ENCODE results near the gene FPR2.
"Not testable (repeated sequence)": the region's sequence is repeated elsewhere in the genome, so short reads cannot be mapped to it uniquely, and the experiment has no call there.

Gene FPR2

DNA sequence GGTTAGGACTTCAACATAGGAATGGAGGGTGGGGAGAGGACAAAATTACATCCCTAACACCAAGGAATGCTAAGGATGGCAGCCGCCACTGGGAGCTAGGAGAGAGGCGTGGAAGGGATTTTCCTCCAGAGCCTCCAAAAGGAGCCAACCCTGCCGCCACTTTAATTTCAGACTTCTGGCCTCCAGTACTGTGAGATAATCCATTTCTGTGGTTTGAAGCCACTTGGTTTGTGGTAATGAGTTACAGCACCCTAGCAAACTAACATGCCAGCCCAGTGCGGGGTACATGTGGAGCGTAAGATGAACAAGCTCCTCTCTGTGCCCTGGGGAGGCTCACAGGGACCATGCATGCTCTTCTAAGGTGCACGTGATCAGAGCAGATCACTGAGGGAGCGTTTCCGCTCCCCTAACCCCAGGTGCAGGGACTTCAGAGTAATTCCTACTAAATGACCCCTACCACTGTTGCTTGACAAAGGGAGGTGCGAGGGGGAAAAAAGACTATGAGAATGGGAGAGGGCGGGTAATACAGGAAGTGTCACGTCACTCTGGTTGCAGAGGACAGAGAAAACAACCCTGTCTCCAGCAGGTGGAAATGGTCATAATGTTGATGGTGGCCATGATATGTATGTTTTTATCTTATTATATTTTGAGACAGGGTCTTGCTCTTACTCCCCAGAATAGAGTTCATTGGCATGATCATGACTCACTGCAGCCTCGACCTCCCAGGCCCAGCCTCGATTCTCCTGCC lies 21.3 kb upstream of the FPR2 start:
- DNase-seq (ENCODE audit: low read depth), result no peak

DNA sequence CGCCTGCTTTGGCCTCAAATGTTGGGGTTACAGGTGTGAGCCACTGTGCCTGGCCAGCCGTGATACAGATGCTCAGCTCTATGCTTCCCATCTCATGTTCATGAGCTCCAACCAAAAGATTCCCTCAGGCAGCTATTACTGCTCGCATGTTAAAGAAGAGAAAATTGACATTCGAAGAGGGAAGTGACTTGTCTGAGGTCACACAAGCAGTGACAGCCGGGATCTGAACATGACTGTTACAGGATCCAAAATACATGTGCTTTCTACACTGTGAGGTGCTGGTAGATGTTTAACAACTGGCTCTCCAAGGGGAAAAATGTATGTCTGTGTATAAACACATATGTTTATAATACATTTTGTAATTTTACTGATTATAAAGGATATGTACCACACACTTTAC lies 20.6 kb upstream of the FPR2 start:
- DNase-seq (ENCODE audit: low read depth), result no peak

DNA sequence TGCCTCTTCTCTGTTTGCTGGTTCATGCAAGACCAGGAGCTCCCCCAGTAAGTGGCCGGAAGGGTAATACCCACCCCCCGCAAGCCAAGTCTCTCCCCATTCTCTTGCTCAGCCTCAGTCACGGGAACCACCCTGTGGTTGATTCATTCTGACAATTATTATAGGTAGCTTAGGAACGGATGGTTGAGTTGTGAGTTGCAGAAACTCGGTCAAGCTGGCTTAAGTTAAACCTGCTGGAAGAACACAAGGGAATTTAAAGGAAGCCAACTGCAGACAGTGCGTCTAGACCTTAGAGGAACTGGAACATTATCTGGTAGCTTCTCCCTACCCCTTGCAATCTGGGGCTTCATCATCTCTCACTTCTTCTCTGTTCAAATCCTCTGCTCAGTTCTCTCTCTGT lies 18.2 kb upstream of the FPR2 start:
- no peak for DNase-seq (ENCODE audit: low read depth)

DNA sequence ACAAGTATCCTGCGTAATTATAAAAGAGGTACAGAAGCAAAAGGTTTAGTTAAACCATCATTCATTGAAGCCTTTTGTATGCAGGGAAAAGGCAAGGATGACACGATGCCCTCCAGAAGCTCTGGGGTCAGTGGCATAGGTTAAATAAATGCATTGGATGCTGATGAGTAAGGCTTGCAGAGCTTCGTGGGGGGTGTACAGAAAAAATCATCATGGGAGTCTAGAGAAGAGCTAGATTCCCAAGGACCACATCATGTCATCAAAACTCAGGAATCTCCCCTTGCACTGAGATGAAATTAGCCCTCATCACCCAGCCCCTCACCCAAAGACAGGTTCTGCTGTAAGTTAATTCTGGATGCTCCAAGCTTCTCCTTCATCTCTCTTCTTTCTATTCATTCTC lies 17.6 kb upstream of the FPR2 start:
- DNase-seq (ENCODE audit: low read depth), result no peak

DNA sequence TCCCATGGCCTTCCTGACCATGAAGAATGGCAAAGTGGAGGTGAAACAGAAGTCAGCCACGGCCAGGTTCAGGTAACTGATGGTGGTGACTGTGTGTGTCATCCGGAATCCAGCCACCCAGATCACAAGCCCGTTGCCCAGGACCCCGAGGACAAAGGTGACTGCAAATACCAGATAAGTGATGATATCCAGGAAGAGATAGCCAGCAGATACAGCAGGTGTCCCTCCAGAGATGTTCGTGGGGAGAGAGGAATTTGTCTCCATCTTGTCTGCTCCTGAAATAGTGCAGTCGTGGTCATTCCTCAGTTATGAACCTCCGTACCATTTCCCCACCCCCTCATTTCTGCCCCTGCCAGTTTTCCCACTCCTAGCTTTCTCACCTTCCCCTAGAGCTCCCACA lies 14.2 kb upstream of the FPR2 start:
- DNase-seq (ENCODE audit: low read depth), result no peak

DNA sequence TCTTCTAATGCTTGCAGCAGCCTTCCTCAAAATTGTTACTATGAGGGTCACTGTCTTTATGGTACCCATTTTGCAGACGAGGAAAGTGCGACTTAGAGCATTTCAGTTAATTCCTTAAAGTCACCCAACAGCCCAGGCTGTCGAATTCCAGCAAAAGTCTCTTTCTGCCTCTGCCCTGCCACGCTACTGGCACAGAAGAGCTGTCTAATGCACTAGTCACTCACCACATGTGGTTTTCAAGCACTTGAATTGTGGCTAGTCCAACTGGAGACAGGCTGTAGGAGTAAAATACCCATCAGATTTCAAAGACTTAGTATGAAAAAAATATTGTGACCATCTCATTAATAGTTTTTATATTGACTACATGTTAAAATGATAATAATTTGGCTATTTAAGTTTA lies 11.0 kb upstream of the FPR2 start:
- no peak for DNase-seq (ENCODE audit: low read depth)

DNA sequence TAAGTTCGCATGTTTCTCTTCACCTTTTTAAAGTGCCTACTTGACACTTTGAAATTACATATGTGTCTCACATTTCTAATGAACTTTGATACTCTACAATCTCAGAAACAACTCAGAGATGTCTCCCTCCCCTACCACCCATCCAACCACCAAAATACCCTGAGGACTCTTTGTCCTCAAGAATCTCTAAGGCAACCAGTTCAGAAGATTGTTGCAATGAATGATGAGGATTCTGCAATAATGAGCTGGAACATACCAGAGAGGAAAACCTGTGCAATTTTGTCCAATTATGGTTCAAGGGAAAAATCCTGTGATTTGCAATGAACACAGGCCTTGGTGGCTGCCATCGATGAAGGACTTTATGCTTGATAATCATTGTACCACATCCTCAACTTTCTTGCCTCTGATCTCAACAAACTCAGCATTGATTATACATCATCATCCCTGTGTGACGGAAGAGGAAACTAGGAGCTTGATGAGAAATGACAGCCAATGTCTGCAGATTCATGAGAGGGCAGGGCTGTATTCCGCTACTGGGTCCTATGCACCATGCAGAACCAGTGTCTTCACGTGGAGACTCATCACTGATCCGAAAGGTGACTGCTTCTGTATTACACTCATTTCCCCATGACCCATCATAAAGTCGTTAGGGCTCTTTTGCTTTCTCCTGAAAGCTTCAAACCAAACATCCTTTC lies 10.4 kb upstream of the FPR2 start:
- DNase-seq (ENCODE audit: low read depth), result no peak

DNA sequence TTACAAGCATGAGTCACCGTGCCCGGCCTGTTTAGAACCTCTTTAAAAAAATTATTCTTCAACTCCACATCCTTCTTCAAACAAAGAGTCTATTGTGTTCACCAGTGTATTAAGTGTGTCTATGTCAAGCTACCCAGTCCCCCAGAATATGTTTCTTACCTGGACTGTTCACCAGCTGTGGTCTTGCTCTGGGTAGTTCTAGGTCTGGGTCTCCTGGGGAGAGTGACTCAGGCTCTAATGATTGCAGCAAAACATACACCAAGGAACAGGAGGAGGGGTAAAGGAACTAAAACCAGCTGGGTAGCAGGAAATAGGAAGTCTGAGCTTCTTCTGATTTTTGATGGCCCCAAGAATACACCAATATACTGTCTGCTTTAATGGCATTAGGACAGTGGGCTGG lies 9.3 kb upstream of the FPR2 start, which contains the start of gene FPR1:
TSS of gene FPR1 (minus strand) at position 224 of the 400 bp plus-strand sequence. CDS start 4,884 bp downstream, outside the sequence.
- DNase-seq (ENCODE audit: low read depth), result no peak

DNA sequence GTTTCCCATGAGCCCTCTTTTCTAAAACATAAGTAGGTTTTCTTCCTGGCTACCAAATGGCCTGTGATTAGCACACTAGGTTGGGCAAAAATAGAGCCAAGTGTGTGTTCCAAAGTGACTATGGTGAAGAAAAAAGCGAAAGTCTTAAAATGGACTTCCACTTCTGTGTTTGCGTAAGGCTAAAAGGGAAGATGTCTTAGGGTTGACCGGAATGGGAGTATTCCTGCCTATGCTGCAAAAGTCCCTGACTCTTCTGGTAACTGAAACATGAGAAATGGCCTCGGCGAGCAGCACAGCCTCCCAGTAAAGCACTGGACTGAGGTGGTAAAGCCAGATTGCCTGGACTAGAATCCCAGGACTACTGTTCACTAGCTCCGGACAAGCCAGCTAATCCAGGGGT lies 6.9 kb upstream of the FPR2 start:
- DNase-seq (ENCODE audit: low read depth), result no peak

DNA sequence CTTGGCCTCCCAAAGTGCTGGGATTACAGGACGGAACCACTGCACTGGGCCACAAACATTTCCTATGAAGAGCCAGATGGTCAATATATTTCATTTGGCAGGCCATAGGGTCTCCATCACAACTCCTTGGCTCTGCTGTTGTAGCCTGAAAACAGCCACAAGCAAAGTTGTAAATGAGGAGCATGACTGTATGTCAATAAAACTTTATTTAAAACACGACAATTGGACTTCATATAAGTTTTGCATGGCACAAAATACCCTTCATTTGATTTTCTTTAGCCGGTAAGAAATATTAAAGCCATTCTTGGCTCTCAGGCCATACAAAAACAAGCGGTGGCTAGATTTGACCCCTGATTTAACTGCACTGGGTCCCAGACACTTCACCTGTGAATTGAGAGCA lies 6.2 kb upstream of the FPR2 start:
- no peak for DNase-seq (ENCODE audit: low read depth)

DNA sequence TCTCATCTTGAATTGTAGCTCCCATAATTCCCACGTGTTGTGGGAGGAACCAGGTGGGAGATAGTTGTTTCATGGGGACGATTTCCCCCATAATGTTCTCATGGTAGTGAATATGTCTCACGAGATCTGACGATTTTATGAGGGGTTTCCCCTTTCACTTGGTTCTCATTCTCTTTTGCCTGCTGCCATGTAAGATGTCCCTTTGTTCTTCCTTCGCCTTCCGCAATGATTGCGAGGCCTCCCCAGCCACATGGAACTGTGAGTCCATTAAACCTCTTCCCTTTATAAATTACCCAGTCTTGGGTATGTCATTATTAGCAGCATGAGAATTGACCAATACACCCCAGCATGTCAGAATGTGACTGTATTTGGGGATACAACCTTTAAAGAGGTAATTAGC lies 5.4 kb upstream of the FPR2 start:
- DNase-seq (ENCODE audit: low read depth), result no peak

DNA sequence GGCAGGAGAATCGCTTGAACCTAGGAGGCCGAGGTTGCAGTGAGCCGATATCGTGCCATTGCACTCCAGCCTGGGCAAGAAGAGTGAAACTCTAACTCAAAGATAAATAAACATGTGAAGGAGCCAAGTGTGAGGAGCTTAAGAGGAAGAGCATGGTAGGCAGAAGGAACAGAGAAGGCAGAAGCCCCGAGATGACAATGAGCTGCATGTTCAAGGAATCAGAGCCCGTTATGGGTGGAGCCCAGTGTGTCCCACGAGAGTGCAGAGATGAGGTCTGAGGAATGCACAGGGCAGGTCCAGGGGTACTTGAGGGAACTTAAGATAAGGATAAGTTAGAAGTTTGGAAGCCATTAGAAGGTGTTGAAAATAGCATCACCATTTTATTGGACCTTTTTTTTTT lies 716 bp downstream of the FPR2 start:
- DNase-seq (ENCODE audit: low read depth), result no peak

DNA sequence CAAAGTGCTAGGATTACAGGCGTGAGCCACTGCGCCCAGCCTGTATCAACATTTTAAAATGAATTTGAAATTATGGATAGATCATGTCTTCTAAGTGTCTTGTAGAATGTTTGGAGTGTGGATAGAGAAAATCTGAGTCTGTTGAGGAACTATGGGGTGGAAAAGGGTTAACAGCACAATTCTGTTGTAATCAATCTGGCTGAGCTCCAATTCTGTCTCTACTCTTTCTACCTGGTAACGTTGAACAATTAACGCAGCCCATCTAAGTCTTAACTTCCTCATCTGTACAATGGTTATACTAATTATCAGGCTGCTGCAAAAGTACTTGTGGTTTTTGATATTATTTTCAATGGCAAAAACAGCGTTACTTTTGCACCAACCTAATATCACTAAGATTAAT lies 4.1 kb downstream of the FPR2 start:
- no peak for DNase-seq (ENCODE audit: low read depth)

DNA sequence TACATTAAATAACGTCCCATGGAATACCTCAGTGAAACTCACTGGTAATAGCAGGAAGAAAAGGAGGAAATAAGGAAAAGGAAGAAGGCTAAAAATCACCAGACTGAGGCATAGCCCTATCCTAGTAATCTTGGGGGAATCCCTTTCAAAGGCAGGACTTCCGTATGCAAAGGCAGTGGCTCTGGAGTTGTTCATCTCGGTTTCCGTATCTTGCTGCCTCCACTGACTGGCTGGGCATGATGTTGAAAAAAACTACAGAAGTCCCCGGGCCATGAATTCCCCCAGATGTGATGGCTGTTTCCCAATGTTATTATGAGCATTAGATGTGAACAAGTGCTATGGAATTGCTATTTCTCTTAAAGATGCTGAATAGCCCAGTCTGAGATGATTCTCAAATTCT lies 5.5 kb downstream of the FPR2 start:
- no peak for DNase-seq (ENCODE audit: low read depth)

DNA sequence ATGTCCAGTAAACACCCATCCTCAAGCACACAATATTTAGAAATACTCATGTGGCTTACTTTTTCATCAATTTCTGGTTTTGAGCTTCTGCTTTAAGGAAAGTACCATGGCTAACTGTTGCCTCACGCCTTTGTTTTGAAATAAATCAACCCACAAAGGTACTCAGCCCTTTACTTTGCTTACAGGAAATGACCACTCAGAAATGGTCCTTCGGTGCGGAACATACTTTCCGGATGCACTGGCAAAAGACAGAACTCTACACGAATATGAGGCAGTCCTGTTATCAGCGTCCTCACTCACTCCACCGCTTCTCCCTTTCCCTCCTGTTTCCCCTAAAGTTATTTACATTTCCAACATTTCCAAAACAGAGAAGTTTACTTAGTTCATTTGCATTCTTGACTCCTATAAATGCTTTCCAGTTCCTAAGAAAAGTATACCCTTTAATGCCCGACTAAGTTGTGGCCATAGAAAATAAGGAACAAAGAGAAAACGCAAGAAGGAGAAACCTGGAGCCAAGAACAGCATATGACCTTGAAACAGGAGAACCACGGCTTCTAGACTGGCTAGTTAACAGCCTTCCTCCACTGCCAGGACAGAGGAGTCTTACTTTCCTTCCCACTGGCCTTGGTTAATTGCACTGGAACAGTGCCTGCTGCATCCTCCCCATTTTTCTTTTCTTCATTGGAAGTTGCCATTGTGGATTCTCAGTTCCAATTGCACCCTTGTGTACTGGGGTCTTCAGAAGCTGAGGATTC lies 10.6 kb downstream of the FPR2 start:
- no peak for DNase-seq (ENCODE audit: low read depth)

DNA sequence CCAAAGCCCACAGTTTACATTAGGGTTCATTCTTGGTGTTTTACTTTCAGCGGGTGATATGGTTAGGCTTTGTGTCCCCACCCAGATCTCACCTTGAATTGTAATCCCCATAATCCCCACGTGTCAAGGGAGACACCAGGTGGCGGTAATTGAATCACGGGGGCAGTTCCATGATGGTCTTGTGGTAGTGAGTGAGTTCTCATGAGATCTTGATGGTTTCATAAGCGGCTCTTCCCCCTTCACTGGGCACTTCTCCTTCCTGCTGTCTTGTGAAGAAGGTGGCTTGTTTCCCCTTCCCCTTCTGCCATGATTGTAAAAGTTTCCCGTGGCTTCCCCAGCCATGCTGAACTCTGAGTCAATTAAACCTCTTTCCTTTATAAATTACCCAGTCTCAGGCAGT lies 12.0 kb downstream of the FPR2 start:
- DNase-seq (ENCODE audit: low read depth), result no peak

DNA sequence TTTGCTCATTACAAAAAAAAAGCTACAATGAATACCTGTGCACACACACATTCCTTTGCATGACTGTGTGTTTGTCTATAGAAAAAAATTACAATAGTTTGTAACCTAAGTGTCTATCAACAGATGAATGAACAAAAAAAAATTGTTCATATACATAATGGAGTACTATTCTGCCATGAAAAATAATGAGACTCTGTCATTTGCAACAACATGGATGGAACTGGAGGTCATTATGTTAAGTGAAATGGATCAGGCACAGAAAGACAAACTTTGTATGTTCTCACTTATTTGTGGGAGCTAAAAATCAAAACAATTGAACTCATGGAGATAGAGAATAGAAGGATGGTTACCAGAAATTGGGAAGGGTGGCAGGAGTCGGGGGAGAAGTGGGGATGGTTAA lies 15.6 kb downstream of the FPR2 start:
- DNase-seq (ENCODE audit: low read depth), result not testable (repeated sequence)

DNA sequence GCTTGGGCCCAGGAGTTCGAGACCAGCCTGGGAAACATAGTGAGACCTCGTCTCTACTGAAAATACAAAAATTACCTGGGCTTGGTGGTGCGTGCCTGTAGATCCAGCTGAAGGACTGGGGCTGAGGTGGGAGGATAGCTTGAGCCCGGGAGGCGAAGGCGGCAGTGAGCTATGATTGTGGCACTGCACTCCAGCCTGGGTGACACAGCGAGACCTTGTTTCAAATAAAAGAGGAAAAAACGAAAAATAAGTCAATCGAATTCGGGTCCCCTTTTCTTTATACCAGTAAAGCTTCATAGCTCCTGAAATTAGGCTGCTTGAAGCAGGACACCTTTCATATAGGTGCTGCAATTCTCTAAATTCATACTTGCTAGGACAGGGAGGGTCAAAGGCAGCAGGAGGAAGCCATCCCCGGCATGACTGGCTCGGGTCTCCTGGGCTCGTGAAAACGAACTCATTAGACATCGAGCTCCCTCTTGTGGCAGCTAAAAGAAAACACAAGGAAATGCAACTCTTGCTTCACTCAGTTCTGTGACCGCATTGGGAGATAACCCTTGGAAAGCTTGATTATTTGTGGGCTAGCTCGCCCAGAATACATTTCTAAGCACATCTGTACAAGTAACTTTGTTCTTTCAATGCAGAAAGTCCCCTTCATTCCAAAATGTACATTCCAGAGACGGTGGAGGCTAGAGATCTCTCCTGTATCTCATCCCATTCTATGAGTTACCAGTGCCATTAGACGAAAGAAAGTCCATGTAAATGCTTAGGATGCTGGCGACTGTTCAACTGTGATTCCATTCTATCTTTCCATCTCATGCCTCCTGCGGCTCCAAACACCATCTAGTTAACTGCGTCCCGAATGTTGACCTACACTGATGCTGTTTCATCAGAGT lies 16.8 kb downstream of the FPR2 start:
- DNase-seq (ENCODE audit: low read depth), result no peak

DNA sequence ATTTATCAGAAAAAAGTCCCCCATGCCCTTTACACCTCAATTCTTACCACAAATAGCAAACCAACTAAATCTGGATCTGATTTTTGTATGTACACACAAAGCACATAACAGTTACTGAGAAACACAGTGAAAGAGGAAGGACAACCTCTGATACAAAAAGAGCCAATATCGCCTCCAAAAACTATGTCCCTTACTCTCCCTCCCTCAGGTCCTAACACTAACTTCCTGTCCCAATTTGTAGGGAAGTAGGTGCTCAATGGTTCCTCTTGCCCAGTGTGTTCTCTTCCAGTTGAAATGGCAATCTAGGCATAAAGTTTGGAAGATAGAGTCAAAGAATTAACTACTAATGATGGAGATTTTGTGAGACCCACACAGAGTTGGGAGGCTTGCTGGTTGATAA lies 18.2 kb downstream of the FPR2 start:
- DNase-seq (ENCODE audit: low read depth), result no peak

DNA sequence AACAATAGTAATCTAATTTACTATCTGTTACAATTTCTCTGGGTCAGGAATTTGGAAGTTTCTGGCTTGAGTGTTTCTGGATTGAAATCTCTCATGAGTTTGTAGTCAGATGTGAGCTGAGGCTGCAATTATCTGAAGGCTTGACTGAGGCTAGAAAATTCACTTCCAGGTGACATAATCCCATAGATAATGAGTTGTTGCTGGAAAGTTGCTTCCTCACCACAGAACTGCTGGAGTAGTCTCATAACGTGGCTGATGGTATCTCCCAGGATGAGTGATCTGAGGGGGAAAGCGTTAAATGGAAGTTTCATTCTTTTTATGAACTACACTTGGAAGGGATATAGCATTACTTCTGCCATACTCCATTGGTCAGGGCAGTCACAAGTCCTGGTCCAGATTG lies 18.7 kb downstream of the FPR2 start:
- DNase-seq (ENCODE audit: low read depth), result no peak

DNA sequence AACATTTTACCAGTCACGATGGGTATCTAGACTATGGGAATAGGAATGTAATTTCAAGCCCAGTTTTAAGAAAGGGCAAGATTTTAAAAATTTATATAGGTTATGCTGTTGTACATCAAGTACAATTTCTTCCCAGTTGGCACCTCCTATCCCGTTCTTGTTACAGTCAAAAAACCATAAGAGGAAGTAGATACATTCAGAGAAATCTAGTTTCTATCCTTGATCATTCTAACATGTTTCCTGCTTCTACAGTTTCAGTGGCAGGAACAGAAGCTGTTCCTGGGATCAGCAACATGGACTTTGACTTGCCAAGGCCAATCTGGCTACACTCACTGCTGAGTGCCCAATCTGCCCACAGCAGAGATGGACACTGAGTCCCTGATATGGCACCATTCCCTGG lies 19.3 kb downstream of the FPR2 start:
- no peak for DNase-seq (ENCODE audit: low read depth)

DNA sequence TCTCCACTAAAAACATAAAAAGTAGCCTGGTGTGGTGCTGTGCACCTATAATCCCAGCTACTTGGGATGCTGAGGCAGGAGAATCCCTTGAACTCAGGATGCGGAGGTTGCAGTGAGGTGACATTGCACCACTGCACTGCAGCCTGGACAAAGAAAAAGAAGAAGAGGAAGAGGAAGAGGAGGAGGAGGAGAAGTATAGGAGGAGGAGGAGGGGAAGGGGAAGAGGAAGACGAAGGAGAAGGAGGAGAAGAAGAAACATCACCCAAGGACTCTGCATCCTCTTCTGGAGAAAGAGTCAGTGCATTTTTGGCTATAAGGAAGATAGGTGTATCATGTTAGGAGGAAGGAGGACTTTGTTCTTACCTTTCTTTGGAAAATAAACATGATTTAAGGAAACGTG lies 21.0 kb downstream of the FPR2 start:
- DNase-seq (ENCODE audit: low read depth), result no peak

All from activated gamma-delta T cell treated with anti-CD3 and anti-CD28 coated beads, Interleukin-2, amount 50 U/mL, for 16 hours (primary cell).